CD4-positive, alpha-beta T cell treated with Interleukin-2 at 100 ng/mL for 4 hours (primary cell): ENCODE results near the gene MCF2L.
"Not testable (repeated sequence)": the region's sequence is repeated elsewhere in the genome, so short reads cannot be mapped to it uniquely, and the experiment has no call there.

Experiments used
- DNase-seq: peaks from one replicate; pipeline ENCODE4 v3.0.0-alpha.2; 2020; ENCODE audit warnings: low spot score

The MCF2L gene

GRCh38 chr13:113015826-113016525, 47.0 kb downstream of the MCF2L start:
- DNase-seq: no peak

- no peak for DNase-seq
Observed at GRCh38 chr13:113016526-113017295, 47.7 kb downstream of the MCF2L start.

- no peak for DNase-seq
Observed at GRCh38 chr13:113017506-113018215, 48.6 kb downstream of the MCF2L start.

- DNase-seq: no peak
Observed at GRCh38 chr13:113018676-113019465, 49.9 kb downstream of the MCF2L start.

- DNase-seq: no peak
Observed at GRCh38 chr13:113020323-113021080, 51.5 kb downstream of the MCF2L start.

GRCh38 chr13:113021391-113021790, 52.4 kb downstream of the MCF2L start:
- DNase-seq: no peak

- DNase-seq: no peak
Observed at GRCh38 chr13:113021811-113022210, 52.8 kb downstream of the MCF2L start.

GRCh38 chr13:113022391-113022744, 53.4 kb downstream of the MCF2L start:
- no peak for DNase-seq

GRCh38 chr13:113022745-113023574, 53.9 kb downstream of the MCF2L start:
- no peak for DNase-seq

- DNase-seq: no peak
Observed at GRCh38 chr13:113023694-113024430, 54.8 kb downstream of the MCF2L start.

- no peak for DNase-seq
Observed at GRCh38 chr13:113024466-113024865, 55.5 kb downstream of the MCF2L start.

GRCh38 chr13:113026391-113026910, 57.4 kb downstream of the MCF2L start:
- DNase-seq: no peak

- DNase-seq: no peak
Observed at GRCh38 chr13:113027095-113027494, 58.1 kb downstream of the MCF2L start.

- DNase-seq: no peak
Observed at GRCh38 chr13:113027566-113027965, 58.6 kb downstream of the MCF2L start.

- DNase-seq: no peak
Observed at GRCh38 chr13:113028336-113029060, 59.5 kb downstream of the MCF2L start.

- no peak for DNase-seq
Observed at GRCh38 chr13:113029061-113029445, 60.0 kb downstream of the MCF2L start.

GRCh38 chr13:113029487-113030258, 60.7 kb downstream of the MCF2L start:
- DNase-seq: peak; percentile 32

- not testable (repeated sequence) for DNase-seq
Observed at GRCh38 chr13:113030259-113030640, 61.2 kb downstream of the MCF2L start.
